IMR-90 (cell line): ENCODE results near the gene SERPINA5. TPM values are rescaled to one million over a fixed set of nuclear protein-coding genes. Genes with fewer than 3 reads are reported as not detected.

ENCODE experiments used
- ATAC-seq: fragments of 200-7000 bp; cut with Tn5 transposase; 2 replicates; pipeline ENCODE4 v1.9.1; 2020; ENCODE audit warnings: low read depth, mild to moderate bottlenecking, moderate library complexity
- BruUV-seq: library from RNA; stranded (reverse); fragments of 400-500 nt; replicated peaks from 2 replicates; lab custom pipeline; 2021; lab: Mats Ljungman, UMichigan
- CTCF ChIA-PET: fragments of 300-600 bp; formaldehyde crosslinking; extraction: SDS; loops from one replicate; lab custom pipeline; 2021; ENCODE audit warnings: antibody characterized with exemption; lab: Yijun Ruan, JAX
- POLR2A ChIA-PET: fragments of 300-600 bp; sonication (Branson Sonifier 250); formaldehyde crosslinking; loops from one replicate; lab custom pipeline; 2022; ENCODE audit warnings: antibody characterized with exemption; ENCODE audit not compliant: unreplicated experiment; lab: Charles Lee
- DNase-seq: peaks from one replicate; pipeline ENCODE4 v3.0.0; 2013
- H2AFZ ChIP-seq: replicated peaks from 2 replicates; pipeline ENCODE3; 2013; ENCODE audit warnings: low read length, mild to moderate bottlenecking; ENCODE audit not compliant: poor library complexity
- H2AK5ac ChIP-seq: 2 replicates; pipeline ENCODE4 v1.6.1; 2013; ENCODE audit warnings: low read depth, low read length, inconsistent platforms
- H2AK9ac ChIP-seq: replicated peaks from 2 replicates; pipeline ENCODE3; 2013; ENCODE audit warnings: mild to moderate bottlenecking, low read depth, low read length, moderate library complexity; ENCODE audit not compliant: poor library complexity
- H2BK120ac ChIP-seq: 2 replicates; pipeline ENCODE4 v1.6.1; 2013; ENCODE audit warnings: low read depth, low read length, inconsistent platforms
- H2BK15ac ChIP-seq: 3 replicates; pipeline ENCODE4 v1.6.1; 2013; ENCODE audit warnings: low read depth, low read length, inconsistent platforms
- H2BK20ac ChIP-seq: 2 replicates; pipeline ENCODE4 v1.6.1; 2013; ENCODE audit warnings: low read depth, mild to moderate bottlenecking, inconsistent platforms, low read length, moderate library complexity
- H2BK5ac ChIP-seq: 2 replicates; pipeline ENCODE4 v1.6.1; 2013; ENCODE audit warnings: mild to moderate bottlenecking, low read depth, low read length, inconsistent platforms; ENCODE audit not compliant: poor library complexity, severe bottlenecking
- H3K14ac ChIP-seq: replicated peaks from 2 replicates; pipeline ENCODE4 v1.6.1; 2013; ENCODE audit warnings: low read depth, low read length, inconsistent platforms
- H3K18ac ChIP-seq: 2 replicates; pipeline ENCODE4 v1.6.1; 2013; ENCODE audit warnings: low read depth, low read length, control low read depth
- H3K23ac ChIP-seq: 2 replicates; pipeline ENCODE4 v1.6.1; 2013; ENCODE audit warnings: low read depth, low read length, inconsistent platforms
- H3K27ac ChIP-seq: 2 replicates; pipeline ENCODE4 v1.5.1; 2013; ENCODE audit warnings: mild to moderate bottlenecking, control low read depth, low read length; ENCODE audit not compliant: insufficient read depth
- H3K27me3 ChIP-seq: 2 replicates; pipeline ENCODE4 v1.6.1; 2013; ENCODE audit warnings: low read length; ENCODE audit not compliant: control insufficient read depth, insufficient read depth
- H3K36me3 ChIP-seq: 2 replicates; pipeline ENCODE4 v1.6.1; 2013; ENCODE audit warnings: low read length, mixed read lengths; ENCODE audit not compliant: control insufficient read depth, insufficient read depth
- H3K4ac ChIP-seq: 2 replicates; pipeline ENCODE4 v1.6.1; 2013; ENCODE audit warnings: low read depth, low read length, inconsistent platforms
- H3K4me1 ChIP-seq: 2 replicates; pipeline ENCODE4 v1.6.1; 2013; ENCODE audit warnings: low read length, mixed read lengths; ENCODE audit not compliant: control insufficient read depth, insufficient read depth
- H3K4me2 ChIP-seq: 2 replicates; pipeline ENCODE4 v1.6.1; 2013; ENCODE audit warnings: low read depth, mild to moderate bottlenecking, control low read depth, low read length, moderate library complexity
- H3K4me3 ChIP-seq: 2 replicates; pipeline ENCODE4 v1.5.1; 2013; ENCODE audit warnings: low read depth, mild to moderate bottlenecking, control low read depth, low read length, moderate library complexity; ENCODE audit not compliant: insufficient read depth
- H3K56ac ChIP-seq: 2 replicates; pipeline ENCODE4 v1.6.1; 2013; ENCODE audit warnings: low read length, inconsistent platforms; ENCODE audit not compliant: insufficient read depth; ENCODE audit errors: extremely low read depth
- H3K79me1 ChIP-seq, 2 experiments: 2 replicates each; pipeline ENCODE4 v1.6.1; 2013; ENCODE audit warnings: low read length in 2 of 2, inconsistent platforms in 1 of 2, low read depth in 1 of 2
- H3K9ac ChIP-seq: 2 replicates; pipeline ENCODE4 v1.6.1; 2013; ENCODE audit warnings: low read depth, low read length, control low read depth
- H3K9me1 ChIP-seq: 2 replicates; pipeline ENCODE4 v1.6.1; 2013; ENCODE audit warnings: low read length, inconsistent platforms; ENCODE audit not compliant: insufficient read depth
- H3K9me3 ChIP-seq: 2 replicates; pipeline ENCODE4 v1.6.1; 2013; ENCODE audit warnings: low read length; ENCODE audit not compliant: control insufficient read depth, insufficient read depth
- H4K20me1 ChIP-seq: 2 replicates; pipeline ENCODE4 v1.6.1; 2013; ENCODE audit warnings: low read length, inconsistent platforms; ENCODE audit not compliant: insufficient read depth
- H4K5ac ChIP-seq: 2 replicates; pipeline ENCODE4 v1.6.1; 2013; ENCODE audit warnings: mild to moderate bottlenecking, low read depth, low read length, control low read depth
- H4K8ac ChIP-seq, 2 experiments: 2 replicates each; pipeline ENCODE4 v1.6.1; 2013; ENCODE audit warnings: low read depth in 2 of 2, low read length in 2 of 2, control low read depth in 1 of 2, inconsistent platforms in 1 of 2
- H4K91ac ChIP-seq: 2 replicates; pipeline ENCODE4 v1.6.1; 2013; ENCODE audit warnings: low read depth, low read length, inconsistent platforms; ENCODE audit not compliant: insufficient read depth
- CEBPB ChIP-seq: IDR thresholded peaks from 2 replicates; pipeline ENCODE4 v1.6.1; 2012; ENCODE audit warnings: low read depth, low read length, improper control_type of control experiment
- CHD1 ChIP-seq: IDR thresholded peaks from 2 replicates; pipeline ENCODE4 v1.6.1; 2012; ENCODE audit warnings: low read depth, low read length, improper control_type of control experiment
- ELK1 ChIP-seq: fragments of 150-350 bp; IDR thresholded peaks from 2 replicates; pipeline ENCODE4 v1.6.1; 2016; ENCODE audit warnings: low read depth, mild to moderate bottlenecking, low read length, moderate library complexity, borderline replicate concordance
- FOS ChIP-seq: fragments of 150-350 bp; IDR thresholded peaks from 2 replicates; pipeline ENCODE4 v1.6.1; 2016; ENCODE audit warnings: low read depth, low read length
- MAFK ChIP-seq: IDR thresholded peaks from 2 replicates; pipeline ENCODE4 v1.6.1; 2012; ENCODE audit warnings: low read depth, low read length, improper control_type of control experiment
- NFE2L2 ChIP-seq: fragments of 150-350 bp; IDR thresholded peaks from 2 replicates; pipeline ENCODE4 v1.6.1; 2016; ENCODE audit warnings: low read depth, mild to moderate bottlenecking, low read length
- POLR2A ChIP-seq: IDR thresholded peaks from 2 replicates; pipeline ENCODE4 v1.6.1; 2012; ENCODE audit warnings: mild to moderate bottlenecking, low read depth, low read length
- RAD21 ChIP-seq: IDR thresholded peaks from 2 replicates; pipeline ENCODE4 v1.6.1; 2012; ENCODE audit warnings: low read length, improper control_type of control experiment
- RFX5 ChIP-seq: IDR thresholded peaks from 2 replicates; pipeline ENCODE4 v1.8.0; 2012; ENCODE audit warnings: low read depth, mild to moderate bottlenecking, low read length, moderate library complexity
- WGBS, 2 experiments: methylation state at CpG; one replicate each; pipeline versions ENCODE4 v1.1.5 to v1.1.7; 2013; ENCODE audit warnings: missing lambda C conversion rate in 2 of 2; ENCODE audit not compliant: insufficient read length in 1 of 2; ENCODE audit errors: extremely low coverage in 2 of 2; 5-methylcytosine and 5-hydroxymethylcytosine counted together
- dilution Hi-C: fragments of 300-500 bp; cut with HindIII; formaldehyde crosslinking; loops from one replicate; pipeline ENCODE4 v1.14.3; 2018; ENCODE audit warnings: low sequenced_read_pairs; ENCODE audit not compliant: unreplicated experiment
- in situ Hi-C: fragments of 300-500 bp; cut with MboI; formaldehyde crosslinking; loops from 3 replicates; pipeline ENCODE4 v1.14.3; 2019; ENCODE audit warnings: low sequenced_read_pairs, inconsistent platforms, mixed read lengths
- intact Hi-C: fragments of 100-400 bp; cut with micrococcal nuclease; formaldehyde crosslinking; loops from 2 replicates; pipeline ENCODE4 v1.10.0; 2022
- polyA plus RNA-seq, 3 experiments: library from polyadenylated mRNA; depleted of rRNA; stranded (reverse); fragments of >200 nt; gene quantifications; 2 replicates each; pipeline ENCODE4 v1.2.3, GENCODE V29; 2012; ENCODE audit warnings: low replicate concordance in 1 of 3
- total RNA-seq: library from RNA; depleted of rRNA; stranded (reverse); fragments of >200 nt; gene quantifications from 2 replicates; pipeline ENCODE4 v1.2.3, GENCODE V29; 2012

Gene SERPINA5
- total and polyA plus RNA-seq, 2 of the 4 experiments (the other 2 are of a cell fraction) = not detected

- intact Hi-C loops = no loop called here
These were observed 30.0 kb downstream of the SERPINA5 start for GRCh38 chr14:94611179-94611578.

More at GRCh38 chr14:94611179-94611578, 30.0 kb downstream of the SERPINA5 start:
- Histone ChIP-seq H3K18ac (no peak overlapping the region), H2BK15ac (no peak overlapping the region; the same call in 2 of the 3 replicates), H2BK20ac (0 out of 2 replicates have a peak overlapping the region, but pooled peaks have one; percentile 7), H3K36me3 (no peaks in the 10 kb centered on the region), H3K79me1 (no peaks in the 10 kb centered on the region), H4K8ac (no peak overlapping the region), H4K5ac (no peak overlapping the region), H3K27ac (no peak overlapping the region), H3K4me2 (no peak overlapping the region), H3K4me3 (no peak overlapping the region), H2AFZ (no peak overlapping the region), H3K27me3 (no peaks in the 10 kb centered on the region; the same call in 1 of the 2 replicates), H3K4ac (no peak overlapping the region), H2AK9ac (no peak overlapping the region), H2AK5ac (no peak overlapping the region), H3K23ac (no peak overlapping the region), H3K56ac (no peak overlapping the region), H4K20me1 (no peaks in the 10 kb centered on the region), H3K9ac (no peak overlapping the region), H3K9me1 (no peaks in the 10 kb centered on the region), H3K14ac (no peak overlapping the region), H2BK5ac (no peak overlapping the region), H2BK120ac (0 out of 2 replicates have a peak overlapping the region, but pooled peaks have one; percentile 22), H3K9me3 (no peaks in the 10 kb centered on the region; the same call in 1 of the 2 replicates), H3K4me1 (peaks cover 14% of the 10 kb centered on the region), H4K91ac (no peak overlapping the region)
- CTCF ChIA-PET = interaction anchor here (0.7 kb wide), 2 partner anchors 9 to 79 kb away, joined by 5 read pairs; no protein-coding TSS in a partner anchor
- POLR2A ChIA-PET = no interaction called here
- TF ChIP-seq CEBPB (no peak), ELK1 (no peak), FOS (no peak), CHD1 (no peak), NFE2L2 (no peak), POLR2A (no peak), RFX5 (no peak), MAFK (no peak), RAD21 (no peak)
- BruUV-seq = no TSS peak
- no peak for ATAC-seq
- dilution Hi-C loops = no loop called here
- DNase-seq = no peak
- WGBS, 2 experiments = no CpG with 5 or more reads among the region's 5 CpGs
- in situ Hi-C loops = no loop called here
